NCI-H1105 (cell line): ENCODE measurements around the gene METRN.
"Not testable (repeated sequence)": the region's sequence is repeated elsewhere in the genome, so short reads cannot be mapped to it uniquely, and the experiment has no call there.

Source experiments
- DNase-seq: peaks from one replicate; lab custom pipeline; 2025; lab: John Stamatoyannopoulos, UW

METRN gene

DNA sequence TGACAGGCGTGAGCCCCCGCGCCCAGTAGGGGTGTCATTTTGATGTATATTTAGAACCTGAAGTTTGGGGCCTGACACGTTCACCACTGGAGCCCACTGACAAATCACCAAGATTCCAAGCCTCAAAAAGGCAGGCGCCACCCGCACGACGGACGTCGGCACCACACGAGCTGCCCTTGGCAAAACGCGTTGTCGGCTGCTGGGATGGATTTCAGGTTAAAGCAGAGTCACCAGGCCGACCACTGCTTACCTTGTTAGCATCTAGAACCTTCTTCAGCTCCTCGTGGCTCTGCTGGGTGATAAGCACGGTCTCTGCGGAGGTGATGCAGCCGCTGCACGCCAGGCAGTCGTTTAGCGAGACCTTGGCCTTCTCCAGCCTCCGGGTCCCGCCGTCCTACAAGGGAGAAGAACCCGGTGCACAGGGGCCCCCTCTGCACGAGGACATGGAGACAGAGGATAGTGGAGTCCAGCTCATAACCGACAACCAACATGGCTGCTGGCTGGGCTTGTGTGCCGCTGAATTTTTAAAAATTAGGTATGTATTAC, 22.1 kb downstream of the METRN start:
- DNase-seq = no peak

DNA sequence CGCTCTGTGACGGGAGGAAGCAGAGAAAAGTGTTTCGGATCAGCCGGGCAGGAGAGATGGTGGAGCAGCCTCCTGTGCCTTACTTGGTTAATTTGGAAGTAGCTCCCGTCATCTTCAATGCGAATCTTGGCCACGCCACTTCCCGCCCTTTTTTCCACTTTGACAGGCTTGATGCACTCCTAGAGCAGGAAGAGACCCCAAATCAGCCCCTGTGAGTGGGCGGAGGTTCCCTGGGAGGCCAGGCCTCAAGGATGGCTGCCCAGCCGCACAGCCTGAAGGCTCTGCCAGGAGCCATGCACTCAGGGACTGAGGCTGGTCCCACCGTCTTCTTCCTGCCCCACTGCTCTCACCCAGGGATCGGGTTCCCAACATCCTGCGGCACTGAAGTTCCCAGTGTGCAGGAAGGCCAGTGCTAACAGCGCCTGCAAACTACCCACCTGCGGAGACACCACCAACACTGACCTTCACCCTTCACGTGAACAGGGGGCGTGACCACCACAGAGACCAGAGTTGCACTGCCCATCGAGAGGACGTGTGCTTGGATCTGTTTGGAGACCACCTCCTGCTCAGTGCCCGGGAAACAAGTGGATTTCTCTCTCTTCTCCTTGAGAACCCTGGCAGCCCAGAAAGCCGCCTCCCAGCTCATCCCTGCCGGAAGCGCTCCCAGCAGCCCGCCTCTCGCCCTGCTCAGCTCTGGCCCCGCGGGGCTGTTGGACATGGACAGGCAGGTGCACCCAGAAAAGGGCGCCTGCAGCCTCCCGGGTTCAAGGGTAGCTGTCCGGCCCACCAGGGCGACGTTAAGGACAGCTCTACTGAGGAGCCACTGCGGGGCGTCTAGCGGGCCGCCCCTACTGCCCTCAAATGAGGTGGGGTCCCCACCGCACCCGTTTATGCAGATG, 24.9 kb downstream of the METRN start:
- DNase-seq = no peak

DNA sequence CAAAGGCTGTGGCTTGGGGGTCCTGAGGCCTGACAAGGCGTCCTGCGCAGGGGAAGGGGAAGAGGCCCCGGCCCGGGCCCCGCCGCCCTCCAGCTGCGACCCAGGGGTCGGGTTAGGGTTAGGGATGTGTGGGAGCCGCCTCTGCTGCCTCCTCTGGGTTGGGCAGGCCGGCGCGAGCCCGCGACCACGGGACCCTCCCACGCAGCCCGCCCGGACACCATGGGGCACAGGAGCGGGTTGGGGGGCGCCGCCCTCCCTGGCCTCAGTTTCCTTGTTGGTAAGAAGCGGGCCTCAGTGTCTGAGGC, 25.5 kb downstream of the METRN start:
- DNase-seq = no peak

DNA sequence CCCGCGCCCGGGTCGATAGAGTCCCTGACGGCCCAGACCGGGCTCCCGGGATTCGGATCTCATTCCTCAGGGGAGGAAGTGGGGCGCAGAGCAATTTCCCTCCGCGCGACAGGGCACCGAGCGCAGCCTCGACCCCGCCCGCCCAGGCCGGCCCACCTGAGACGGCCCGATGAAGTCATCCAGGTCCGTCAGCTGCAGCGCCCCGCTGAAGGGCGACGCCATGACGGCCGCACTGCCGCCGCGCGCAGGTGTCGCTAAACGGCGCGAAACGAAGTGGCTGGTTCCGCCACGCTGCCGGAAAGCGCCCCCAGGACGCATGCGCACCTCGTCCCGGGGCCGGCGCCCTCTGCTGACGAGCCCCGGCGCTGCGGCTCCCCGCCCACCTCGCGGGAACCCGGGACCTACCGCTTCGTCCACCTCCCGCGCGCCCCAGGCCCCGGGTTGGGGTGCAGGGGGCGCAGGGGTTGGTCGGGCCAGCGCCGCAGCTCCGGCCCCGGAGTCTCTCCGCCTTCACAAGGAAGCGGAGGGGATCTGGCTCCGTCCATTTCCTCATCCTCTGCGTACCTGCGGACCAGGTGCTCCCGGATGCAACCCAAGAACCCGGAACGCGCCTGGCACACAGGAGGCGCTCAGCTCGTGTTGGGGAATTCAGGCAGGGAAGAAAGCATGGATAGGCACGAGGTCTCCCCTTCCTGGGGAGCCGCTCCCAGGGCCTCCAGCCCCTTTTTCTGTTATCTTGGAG, 26.0 kb downstream of the METRN start, which contains the start of gene CIAO3:
Gene CIAO3 (minus strand): TSS at position 234 of the 742 bp plus-strand sequence. CDS start 12 bp downstream, at position 222.
- DNase-seq = peak; percentile 68

DNA sequence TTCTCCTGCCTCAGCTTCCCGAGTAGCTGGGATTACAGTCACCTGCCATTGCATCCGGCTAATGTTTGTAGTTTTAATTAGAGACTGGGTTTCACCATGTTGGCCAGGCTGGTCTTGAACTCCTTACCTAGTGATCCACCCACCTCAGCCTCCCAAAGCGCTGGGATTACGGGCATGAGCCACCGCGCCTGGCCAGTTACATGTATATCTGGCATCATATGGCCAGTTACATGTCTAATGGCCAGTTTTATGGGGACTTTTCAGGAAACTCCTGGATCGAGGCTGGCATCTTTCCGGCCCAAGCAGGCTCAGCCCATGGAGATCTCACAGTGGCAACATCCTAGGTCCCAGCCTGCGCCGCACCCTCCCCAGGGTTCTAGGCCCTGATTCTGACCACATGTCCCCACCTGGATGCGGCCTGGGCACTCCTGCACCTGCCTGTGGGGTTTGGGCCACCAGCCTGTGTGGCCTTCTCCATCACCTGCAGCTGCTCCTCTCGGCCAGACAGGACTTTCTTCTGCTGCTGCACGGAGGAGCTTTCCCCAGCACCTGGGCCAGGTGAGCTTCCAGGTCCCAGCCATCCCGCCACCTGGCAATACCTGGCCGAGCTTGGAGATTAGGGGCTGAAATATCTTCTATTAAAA, 27.2 kb downstream of the METRN start:
- no peak for DNase-seq

DNA sequence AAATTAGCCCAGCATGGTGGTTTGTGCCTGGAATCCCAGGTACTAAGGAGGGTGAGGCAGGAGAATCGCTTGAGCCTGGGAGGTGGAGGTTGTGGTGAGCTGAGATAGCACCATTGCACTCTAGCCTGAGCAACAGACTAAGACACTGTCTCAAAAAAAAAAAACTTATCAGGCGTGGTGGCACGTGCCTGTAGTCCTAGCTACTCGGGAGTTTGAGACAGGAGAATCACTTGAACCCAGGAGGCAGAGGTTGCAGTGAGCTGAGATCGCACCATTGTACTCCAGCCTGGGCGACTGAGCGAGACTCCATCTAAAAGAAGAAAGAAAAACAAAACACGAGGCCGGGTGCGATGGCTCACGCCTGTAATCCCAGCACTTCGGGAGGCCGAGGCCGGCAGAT, 28.0 kb downstream of the METRN start:
- not testable (repeated sequence) for DNase-seq

DNA sequence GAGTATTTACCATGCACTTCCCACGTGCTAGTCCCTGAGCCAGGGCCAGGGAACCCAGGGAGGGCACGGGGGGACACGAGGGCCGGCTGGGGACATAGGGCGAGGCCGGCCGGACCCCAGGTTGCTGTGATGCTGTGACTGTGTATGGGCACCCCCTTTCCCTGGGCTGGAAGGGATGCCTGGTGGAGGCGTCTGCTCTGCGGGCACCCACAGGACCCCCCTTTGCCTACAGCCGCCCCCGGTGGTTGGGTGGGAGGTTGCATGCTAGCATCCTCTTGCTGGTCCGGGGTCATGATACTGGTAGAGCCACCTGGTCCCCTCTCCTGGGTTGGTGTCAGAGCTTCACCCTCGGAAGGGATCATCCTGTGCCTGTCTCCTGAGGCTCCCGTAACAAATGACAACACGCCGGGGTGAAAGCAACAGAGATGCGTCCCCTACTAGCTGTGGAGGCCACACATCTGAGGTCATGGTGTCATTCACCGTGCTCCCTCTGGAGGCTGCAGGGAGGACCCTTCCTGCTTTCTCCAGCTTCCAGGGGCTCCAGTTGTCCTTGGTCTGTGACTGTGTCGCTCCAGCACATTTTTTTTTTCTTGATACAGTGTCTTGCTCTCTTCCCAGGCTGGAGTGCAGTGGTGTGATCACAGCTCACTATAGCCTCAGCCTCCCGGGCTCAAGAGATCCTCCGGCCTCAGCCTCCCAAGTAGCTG, 29.0 kb downstream of the METRN start:
- no peak for DNase-seq

DNA sequence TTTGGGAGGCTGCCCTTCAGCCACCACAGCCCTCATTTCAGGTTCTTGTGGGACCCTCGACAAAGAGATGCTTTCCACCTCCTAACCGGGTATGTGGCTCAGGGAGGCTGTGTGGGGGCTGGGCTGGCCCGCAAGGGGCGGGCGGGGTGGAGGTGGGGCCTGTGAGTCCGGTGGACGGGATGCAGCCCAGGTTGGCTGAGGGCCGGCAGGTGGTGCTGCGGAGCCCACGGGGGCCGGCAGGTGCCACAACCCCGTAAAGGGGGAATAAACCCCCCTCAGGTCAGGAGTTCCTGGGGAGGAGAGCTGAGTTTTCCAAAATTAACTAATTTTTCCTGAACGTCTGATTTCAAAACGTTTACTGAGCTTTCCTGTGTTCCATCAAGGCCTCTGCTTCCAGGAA, 30.8 kb downstream of the METRN start:
- DNase-seq = no peak

DNA sequence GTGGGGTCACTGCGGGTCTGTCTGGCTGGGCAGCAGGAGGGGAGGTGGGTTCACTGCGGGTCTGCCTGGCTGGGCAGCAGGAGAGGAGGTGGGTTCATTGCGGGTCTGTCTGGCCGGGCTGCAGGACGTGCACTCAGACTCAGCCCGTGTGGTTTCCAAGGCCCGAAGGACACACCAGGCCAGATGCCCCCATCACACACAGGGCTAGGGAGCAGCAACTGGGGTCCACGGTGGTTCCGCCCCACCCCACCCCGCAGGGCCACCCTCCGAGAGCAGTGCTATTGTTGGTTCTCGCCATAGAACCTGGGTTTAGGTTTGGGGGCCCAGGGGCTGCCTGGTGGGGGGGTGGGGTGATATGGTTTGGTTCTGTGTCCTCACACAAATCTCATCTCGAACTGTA, 31.7 kb downstream of the METRN start:
- no peak for DNase-seq

DNA sequence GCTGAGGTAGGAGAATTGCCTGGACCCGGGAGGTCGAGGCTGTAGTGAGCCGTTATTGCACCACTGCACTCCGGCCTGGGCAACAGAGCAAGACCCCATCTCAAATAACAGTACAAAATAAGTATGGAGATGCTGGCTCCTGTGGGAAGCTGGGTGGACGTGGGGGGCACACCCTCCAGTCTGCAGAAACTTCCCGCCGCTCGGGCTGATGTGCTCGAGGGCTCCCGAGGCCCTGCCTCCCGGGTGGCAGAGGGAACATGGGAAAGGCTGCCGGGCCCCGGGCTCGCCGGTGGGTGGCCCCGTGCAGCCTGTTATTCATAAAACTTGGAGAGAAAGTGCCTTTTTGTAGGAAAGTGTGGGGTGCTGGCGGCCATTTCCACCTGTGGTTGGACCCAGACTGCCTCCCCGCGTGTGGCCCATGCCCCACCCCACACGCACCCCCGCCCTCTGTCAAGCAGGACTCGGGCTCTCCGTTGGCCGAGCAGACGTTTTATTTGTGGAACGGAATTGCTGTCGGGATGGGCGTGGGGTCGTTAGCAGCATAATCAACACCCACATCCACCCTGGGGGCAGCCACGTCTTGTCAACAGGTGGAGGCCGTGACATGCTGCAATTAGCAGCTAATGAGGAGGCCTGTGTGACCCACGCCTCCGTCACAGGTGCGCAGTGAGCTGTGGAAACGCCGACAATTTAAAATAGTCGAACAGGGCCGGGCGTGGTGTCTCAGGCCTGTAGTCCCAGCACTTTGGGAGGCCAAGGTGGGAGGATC, 33.2 kb downstream of the METRN start:
- DNase-seq = no peak

DNA sequence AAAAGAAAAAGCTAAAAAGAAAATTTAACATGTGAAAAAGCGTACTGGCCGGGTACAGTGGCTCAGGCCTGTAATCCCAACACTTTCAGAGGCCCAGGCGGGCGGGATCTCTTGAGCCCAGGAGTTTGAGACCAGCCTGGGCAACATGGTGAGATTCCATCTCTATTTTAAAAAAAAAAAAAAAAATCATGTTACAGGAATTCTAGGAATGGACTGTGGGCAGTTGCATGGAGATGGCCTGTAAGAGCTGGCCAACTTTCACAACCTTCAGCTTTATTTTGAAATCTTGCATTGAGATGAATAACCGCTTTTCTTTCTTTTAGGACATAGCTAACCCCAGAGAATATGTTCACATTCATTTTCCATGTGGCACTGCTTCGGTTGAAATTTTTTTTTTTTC, 34.1 kb downstream of the METRN start:
- no peak for DNase-seq

DNA sequence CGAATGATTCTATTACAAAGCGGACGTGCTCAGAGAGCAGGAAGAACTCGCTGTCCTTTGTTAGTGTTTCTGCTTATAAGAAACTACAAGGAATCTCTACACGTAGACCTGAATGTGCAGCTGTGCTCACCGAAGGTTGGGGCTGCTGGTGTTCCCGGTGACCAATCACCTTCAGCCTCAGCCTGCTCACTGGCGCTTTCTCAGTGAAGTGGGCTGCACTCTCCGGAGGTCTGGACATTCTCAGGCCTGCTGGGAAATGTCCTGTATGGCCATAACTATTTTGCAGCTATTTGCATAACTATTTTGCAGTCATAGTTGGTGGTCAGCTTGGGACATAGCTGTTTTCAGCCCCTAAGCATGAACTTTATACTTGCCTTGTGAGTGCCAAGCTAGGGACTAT, 35.6 kb downstream of the METRN start:
- DNase-seq = no peak

DNA sequence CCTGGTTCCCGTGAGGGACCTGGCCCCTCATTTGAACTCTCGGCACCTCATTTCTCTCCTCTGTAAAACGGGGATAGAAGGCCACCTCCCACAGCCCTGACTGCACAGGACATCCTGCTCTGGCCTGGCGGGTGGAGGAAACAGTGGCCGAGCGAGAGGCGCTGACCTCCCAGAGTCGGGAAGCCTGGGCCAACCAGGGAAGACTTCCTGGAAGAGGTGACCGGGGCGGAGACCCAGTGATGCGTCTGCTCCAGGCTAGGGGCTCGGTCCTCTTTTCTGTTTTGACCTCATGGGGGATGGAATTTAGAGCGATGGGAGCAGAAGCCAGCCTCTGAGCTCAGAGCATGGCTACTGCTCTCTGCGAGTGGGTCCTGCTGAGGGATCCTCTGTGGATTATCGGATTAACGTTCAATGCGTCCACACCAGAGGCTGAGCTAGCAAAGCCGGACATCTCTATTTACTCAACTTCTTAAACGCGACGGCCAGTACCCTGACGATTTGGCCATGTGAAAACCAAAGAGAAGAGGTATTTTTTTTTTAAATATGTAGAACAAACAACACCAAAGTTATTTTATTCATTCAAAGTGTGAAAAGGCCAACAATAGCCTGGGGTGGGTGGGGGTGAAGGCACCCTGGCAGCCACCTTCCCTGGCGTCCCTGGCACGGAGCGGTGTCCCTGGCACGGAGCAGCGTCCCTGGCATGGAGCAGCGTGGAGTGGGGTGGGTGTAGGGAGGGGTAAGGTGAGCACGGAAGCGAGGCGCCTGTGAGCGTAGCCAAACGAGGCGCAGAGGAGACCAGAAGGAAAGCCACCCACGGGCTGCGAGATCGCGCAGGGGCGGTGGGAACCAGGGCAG, 36.5 kb downstream of the METRN start:
- no peak for DNase-seq

DNA sequence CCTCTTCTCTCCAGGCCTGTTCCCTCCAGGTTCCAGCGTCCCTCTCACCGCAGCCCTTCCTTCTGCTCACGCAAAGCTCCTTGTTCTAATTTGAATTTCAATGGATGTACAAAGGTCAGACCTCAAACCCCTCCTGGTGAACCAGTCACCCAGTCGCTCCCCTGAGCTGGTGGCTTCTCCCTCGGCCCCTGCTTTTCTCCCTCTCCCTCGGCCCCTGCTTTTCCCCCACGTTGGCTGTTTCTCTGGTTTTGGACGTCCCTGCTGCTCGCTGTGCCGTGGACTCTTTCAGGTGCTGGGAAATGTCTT, 37.0 kb downstream of the METRN start:
- DNase-seq = no peak

DNA sequence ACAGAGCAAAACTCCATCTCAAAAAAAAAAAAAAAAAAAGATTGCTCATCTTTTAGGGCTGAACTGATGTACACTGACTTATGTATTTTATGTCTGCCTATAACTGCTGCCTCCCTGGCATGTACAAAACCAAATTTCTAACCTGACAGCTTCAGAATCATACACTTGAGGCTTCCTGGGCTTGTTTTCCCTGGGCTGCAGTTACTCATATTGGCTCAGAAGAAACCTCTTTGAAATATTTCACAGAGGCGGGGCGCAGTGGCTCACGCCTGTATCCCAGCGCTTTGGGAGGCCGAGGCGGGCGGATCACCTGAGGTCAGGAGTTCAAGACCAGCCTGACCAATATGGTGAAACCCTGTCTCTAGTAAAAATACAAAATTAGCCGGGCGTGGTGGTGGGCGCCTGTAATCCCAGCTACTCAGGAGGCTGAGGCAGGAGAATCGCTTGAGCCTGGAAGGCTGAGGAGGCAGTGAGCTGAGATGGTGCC, 39.2 kb downstream of the METRN start:
- DNase-seq = not testable (repeated sequence)

DNA sequence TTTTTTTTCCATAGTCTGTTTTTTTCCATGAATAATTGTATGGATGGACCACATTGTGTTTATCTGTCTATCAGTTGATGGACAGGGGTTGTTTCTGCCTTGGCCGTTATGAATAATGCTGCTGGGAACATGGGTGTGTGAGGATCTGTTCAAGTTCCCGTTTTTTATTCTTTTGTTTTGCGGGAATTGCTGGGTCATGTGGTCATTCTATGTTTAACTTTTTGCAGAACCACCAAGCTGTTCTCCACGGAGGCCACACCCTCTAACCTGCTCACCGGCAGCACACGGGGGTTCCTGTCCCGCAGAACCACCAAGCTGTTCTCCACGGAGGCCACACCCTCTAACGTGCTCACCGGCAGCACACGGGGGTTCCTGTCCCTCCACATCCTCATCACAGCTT, 39.7 kb downstream of the METRN start:
- DNase-seq = no peak

DNA sequence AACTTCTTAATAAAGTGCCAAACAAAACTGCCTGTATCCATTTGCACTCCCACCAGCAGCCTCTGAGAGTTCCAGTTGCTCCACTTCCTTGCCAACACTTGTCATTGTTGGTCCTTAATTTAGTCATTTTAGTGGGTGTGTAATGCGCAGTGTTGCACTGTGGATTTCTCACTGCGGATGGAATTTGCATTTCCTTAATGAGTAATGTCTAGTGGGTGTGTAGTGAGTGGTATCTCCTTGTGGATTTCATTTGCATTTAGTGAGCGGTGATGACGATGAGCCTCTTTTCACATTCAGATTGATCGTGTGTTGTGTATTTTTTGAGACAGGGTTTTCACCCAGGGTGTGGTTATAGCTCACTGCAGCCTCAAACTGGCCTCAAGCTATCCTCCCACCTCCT, 41.5 kb downstream of the METRN start:
- DNase-seq = no peak

DNA sequence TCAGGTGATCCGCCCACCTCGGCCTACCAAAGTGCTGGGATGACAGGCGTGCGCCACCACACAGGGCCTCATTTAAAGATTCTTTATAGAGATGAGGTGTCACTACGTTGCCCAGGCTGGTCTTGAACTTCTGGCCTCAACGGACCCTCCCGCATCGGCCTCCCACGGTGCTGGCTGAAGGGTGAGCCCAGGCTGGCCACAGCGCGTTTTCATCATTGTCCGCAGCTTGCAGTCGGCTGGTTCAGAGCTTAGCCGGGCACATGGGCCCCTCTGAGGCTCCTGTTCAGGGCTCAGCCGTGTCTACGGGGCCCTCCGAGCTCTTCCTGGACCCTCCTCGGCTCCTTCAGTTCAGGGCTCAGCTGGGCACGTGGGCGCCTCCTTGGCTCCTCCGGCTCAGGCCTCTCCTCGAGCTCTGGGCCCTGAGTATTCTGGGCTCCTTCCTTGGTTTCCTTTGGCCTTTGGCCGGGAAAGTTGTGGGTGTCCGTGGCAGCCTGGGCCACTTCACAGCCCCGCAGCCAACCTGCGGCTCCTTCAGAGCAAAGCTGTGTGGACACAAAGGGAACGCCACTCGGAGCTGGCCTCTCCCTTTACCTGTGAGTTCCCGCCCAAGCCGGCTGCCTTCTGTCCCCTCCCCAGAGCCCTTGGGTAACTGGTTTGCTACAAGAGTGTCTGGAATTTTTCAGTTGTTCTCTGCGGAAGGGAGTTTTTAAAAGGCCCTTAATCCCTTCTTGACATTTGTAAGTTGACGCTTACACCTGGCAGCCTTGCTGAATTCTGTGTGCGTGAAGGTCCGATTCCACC, 44.4 kb downstream of the METRN start:
- no peak for DNase-seq

DNA sequence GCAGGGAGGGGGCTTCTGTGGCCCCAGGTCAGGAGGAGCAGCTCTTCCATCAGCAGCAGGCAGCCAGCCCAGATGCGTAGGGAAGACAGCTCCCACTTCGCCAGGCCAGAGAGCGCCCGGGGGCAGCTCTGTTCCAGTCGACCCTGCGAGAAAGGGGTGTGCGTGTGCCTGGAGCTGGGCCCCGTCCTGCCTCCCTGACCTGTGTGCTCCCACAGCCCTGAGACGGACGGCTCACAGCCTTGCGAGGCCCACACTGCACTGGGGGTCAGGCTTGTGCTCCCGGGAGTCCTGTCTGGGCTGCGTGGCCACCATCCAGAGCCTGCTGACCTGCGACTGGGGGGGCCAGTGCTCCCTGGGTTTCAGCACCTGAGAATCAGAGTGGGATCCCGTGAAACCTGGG, 45.1 kb downstream of the METRN start:
- no peak for DNase-seq
